Stimulated activated CD4-positive, alpha-beta T cell treated with anti-CD3 and anti-CD28 coated beads, Interleukin-2, amount 100 ng/mL, for 24 hours (primary cell): ENCODE results near the gene CDH2.

Experiments
- DNase-seq, 2 donors: peaks; one replicate each; pipeline ENCODE4 v3.0.0-alpha.2; 2020

The CDH2 gene

DNA sequence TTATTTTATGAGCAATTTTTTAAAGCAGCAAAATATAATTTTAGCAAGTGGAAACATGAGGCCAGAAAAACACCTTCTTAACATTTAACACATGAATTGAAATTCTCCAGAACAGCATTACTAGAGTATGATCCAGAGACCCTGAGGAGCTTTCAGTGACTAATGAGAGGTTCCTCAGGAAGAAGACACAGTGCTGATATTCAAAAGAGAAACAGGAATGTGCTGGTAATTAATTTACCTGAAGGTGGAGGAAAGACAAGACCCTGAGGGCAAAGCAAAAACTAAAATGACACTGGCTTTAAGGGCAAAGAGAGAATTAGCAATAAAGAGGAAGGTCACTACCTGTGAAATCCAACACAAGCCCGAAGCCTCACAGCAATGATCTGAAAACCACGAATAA lies 97.0 kb downstream of the CDH2 start:
- no peak for DNase-seq

DNA sequence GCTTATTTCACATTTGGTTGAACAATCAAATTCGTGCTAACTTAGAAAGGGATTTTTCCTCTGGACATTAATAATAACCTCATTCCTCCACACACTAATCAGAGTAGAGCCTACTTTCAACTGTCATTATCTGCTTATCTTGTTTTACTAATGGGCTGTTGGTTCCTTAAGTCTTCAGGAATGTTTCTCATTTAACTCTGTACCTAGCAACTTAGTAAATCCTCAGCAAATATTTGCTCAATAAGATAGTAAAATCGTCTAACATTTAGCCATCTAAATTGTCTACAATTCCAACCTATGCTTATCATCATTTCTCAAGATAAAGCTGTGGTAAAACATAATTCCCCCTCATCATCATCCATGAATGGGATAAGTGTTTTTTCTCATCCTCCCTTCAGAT lies 98.1 kb downstream of the CDH2 start:
- DNase-seq: no peak

- DNase-seq: no peak
Observed at GRCh38 chr18:28078298-28078697, 98.6 kb downstream of the CDH2 start.

DNA sequence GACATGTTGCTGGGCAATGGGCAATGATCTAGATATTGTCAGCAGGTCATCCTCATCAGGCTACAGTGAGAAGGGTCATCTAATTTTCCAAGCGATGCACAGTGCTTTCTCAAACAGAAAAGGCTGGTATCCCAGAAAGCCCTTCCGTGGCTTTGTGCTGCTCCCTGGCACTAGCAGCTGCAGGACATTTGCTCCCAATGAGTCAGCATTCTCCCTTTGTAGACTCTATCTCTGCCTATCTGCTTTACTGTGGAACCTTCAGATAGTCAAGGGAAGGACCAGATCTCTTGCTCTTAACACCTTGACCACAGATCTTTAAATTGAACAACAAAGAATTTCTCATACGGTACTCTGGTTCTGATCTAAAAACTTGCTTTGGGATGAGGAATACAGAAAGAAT lies 101.4 kb downstream of the CDH2 start:
- no peak for DNase-seq

DNA sequence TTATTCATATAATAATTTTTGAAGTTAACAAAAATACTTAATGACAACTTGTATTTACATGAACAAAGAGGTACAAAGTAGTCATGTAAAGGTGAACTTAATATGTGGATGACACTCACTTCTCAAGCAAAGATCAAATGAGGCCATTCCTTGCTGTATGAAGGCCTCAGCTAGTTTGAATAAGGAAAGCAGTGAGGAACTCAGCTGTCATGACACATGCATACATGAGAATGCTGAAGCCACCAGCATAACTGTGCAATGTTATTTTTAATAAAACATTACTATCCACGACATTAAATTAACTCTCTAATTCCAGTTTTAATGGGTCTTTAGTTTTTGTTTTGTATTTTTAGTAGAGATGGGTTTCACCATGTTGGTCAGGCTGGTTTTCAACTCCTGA lies 102.9 kb downstream of the CDH2 start:
- DNase-seq: no peak

DNA sequence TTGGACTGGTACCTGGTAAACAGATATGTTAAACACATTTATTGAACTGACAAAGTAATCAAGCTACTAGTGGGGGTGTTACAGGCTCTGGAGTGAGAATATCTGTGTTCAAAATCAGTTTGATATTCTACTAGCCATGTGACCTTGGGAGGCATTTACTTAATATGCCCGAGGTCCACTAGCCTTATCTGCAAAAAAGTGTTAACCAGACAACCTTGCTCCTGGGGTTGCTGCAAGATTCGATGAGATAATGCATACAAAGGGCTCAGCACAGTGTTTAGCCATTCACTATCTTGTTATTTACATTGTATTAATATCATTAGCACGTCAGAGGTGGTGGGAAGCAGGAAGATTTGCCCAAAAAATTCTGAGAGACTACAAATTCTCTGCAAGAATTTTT lies 103.3 kb downstream of the CDH2 start:
- no peak for DNase-seq

DNA sequence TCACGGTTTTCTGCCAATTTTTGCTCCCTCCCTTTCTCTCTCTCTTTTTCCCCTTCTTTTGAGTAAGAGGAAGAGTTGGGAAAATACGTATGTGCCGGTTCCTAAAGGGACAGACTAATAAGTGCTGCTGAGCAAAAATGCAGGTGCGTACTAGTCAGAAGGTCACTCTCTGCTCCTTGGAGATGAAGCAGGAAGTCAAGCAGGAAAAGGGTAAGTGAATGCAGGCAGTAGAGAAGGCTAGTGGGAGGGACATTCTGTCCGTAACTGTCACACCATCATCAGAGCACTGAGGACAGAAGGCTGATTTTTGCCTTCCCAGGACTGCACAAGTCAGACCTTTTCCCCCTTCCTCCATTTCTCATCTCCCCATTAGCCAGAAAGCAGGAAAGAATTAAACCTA lies 105.7 kb downstream of the CDH2 start:
- no peak for DNase-seq

DNA sequence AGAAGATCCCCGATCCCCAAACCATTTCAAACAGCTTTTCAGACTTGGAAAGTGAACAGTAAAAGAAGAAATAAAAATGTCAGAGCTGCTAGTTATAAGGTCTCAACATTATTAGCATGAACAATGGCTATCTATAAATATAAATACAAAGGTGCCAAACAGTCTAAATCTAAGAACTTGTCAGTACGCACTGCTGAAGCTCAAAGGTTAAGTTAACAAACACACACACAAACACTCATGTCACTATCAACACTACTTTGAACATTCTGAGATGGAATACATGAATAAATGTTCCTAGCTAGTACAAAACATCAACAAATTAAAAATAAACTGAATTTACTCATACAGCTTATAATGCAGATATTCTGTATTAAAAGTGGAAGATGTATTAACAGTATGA lies 108.7 kb downstream of the CDH2 start:
- no peak for DNase-seq

GRCh38 chr18:28067346-28067745 lies 109.6 kb downstream of the CDH2 start:
- no peak for DNase-seq

DNA sequence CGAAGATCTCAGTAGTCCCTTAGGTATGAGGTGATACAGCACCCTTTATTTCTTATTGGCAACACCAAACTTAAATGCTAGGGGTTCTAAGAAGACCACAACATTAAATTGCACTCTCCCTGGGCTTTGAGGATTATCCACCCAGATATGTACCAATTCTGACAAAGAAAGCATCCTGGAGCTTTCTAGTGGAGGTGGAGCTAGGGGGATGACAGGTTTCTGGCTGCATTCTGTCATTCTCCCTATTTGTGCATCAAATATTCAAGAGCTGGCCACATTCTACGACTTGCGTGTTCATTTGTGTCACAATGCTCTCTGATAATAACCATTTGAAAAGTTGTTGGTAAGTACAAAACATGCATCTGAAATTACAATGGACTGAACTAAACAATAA lies 111.1 kb downstream of the CDH2 start:
- no peak for DNase-seq

GRCh38 chr18:28065031-28065792 lies 111.7 kb downstream of the CDH2 start:
- DNase-seq: no peak

- no peak for DNase-seq
Observed at GRCh38 chr18:28063926-28064325, 113.0 kb downstream of the CDH2 start.

GRCh38 chr18:28063271-28063761 lies 113.6 kb downstream of the CDH2 start:
- DNase-seq: no peak

- no peak for DNase-seq
Observed at GRCh38 chr18:28062443-28062842, 114.5 kb downstream of the CDH2 start.

DNA sequence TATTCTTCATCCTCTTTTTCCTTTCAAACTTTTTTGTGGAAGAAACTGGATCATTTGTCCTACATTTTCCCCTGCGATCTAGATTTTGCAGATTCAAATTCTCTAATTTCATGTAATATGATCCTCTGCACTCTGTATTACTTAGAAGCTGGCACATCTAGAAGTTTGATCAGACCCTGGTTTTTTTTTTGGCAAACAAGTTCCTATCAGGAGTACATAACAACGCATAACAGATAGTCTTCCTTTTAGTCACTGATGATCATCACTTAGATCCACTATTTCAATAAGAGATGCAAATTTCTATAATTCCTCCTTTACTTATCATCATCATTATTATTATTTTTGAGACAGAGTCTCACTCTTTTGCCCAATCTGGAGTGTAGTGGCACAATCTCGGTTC lies 117.1 kb downstream of the CDH2 start:
- DNase-seq: no peak

DNA sequence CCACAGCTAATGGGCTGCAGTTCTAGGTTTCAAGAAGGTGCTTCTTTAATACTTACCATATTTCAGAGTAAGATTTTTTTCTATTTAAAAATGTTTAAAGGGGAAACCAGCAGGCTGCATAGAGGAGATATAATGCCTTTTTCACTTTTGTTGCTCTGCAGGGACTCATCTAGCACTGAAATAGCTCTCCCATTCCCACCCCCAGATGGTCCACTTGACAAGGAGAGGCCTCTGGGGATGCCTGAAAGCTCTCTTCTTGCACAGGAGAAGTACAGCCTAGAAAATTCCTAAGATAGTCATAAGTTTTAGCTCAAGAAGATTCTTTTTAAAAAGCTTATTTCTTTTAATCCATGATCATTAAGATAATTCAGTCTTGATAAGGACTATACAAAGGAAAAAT lies 126.4 kb downstream of the CDH2 start:
- no peak for DNase-seq

DNA sequence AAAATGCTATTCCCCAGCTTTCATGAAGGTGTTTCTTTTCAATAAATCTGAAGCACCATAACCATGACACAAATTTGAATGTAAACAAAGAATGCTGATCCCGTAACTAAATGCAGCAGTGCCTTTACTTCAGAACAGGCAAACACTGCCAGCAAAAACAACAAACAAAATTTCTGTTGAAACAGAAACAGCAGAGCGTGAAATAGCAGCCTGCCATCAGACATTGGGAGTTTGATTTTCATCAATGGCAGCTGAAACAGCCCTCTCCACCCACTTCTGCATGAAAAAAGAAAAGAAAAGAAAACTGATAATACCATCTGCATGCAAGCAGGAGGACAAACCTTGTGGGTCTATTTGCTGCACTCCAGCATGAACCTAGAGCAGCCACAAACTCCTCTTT lies 128.3 kb downstream of the CDH2 start:
- no peak for DNase-seq

GRCh38 chr18:28045880-28046279 lies 131.1 kb downstream of the CDH2 start:
- DNase-seq: no peak

GRCh38 chr18:28045176-28045810 lies 131.6 kb downstream of the CDH2 start:
- no peak for DNase-seq

- DNase-seq: no peak
Observed at GRCh38 chr18:28044036-28044435, 132.9 kb downstream of the CDH2 start.

- DNase-seq: no peak
Observed at GRCh38 chr18:28043631-28044030, 133.3 kb downstream of the CDH2 start.

DNA sequence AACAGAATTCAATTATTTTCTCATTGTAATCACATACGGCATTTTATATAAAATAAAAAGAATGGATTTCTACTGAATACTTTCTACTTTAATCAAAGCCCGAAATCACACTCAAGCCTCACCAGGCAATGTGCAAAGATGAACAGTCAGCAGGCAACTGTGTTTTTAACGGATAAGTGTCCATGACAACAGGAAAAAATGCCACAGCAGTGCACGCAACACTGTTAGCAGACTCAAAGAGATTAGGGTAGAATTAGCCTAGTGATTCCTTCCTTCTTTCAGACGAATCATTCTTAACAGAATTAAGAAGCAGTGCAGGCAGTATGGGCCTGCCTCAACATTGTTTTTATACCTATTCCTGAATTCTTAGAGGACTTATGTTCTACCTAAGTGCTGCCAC lies 135.6 kb downstream of the CDH2 start:
- no peak for DNase-seq

GRCh38 chr18:28040716-28041115 lies 136.2 kb downstream of the CDH2 start:
- no peak for DNase-seq

- no peak for DNase-seq
Observed at GRCh38 chr18:28040211-28040610, 136.7 kb downstream of the CDH2 start.

- DNase-seq: no peak
Observed at GRCh38 chr18:28039691-28040090, 137.2 kb downstream of the CDH2 start.
